GM12892 (cell line): ENCODE data around the gene POPDC2.

Experiments
- POLR2A ChIP-seq: IDR thresholded peaks from 2 replicates; pipeline ENCODE4 v1.6.1; 2011; ENCODE audit warnings: low read depth, low read length, control low read depth
- POLR2AphosphoS5 ChIP-seq: IDR thresholded peaks from 2 replicates; pipeline ENCODE4 v1.6.1; 2011; ENCODE audit warnings: low read depth, low read length, control low read depth

DNA sequence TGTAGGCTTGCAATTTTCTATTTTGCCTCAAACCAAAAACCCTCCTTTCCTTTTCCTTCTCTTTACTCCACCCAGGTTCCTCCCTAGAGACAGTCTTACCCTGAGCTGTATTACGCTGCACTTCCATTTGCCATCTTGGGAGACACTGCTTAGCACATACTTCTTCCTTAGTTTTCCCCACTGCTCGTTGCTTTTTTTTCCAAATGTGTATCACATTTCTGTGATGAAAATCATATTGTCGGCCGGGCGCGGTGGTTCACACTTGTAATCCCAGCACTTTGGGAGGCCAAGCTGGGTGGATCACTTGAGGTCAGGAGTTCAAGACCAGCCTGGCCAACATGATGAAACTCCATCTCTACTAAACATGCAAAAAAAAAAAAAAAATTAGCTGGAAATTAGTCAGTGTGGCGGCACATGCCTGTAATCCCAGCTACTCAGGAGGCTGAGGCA is 29.5 kb downstream of the POPDC2 start:
- TF ChIP-seq POLR2A (no peak), POLR2AphosphoS5 (no peak)
